Choroid plexus epithelial cell (primary cell): ENCODE results near the gene ALPL.

ENCODE experiments used
- DNase-seq: peaks from one replicate; pipeline ENCODE4 v3.0.0-alpha.2; 2010; ENCODE audit warnings: low read depth
- H3K4me3 ChIP-seq: 2 replicates; pipeline ENCODE4 v1.5.1; 2011; ENCODE audit warnings: low read depth, mild to moderate bottlenecking, control low read depth, low read length, moderate library complexity
- TF ChIP-seq, protein P1 (sequence below): conservative IDR thresholded peaks from 2 replicates; pipeline ENCODE4 v1.5.1; 2011; ENCODE audit warnings: low read depth, mild to moderate bottlenecking, control low read depth, inconsistent platforms, low read length, moderate library complexity

The ALPL gene

DNA sequence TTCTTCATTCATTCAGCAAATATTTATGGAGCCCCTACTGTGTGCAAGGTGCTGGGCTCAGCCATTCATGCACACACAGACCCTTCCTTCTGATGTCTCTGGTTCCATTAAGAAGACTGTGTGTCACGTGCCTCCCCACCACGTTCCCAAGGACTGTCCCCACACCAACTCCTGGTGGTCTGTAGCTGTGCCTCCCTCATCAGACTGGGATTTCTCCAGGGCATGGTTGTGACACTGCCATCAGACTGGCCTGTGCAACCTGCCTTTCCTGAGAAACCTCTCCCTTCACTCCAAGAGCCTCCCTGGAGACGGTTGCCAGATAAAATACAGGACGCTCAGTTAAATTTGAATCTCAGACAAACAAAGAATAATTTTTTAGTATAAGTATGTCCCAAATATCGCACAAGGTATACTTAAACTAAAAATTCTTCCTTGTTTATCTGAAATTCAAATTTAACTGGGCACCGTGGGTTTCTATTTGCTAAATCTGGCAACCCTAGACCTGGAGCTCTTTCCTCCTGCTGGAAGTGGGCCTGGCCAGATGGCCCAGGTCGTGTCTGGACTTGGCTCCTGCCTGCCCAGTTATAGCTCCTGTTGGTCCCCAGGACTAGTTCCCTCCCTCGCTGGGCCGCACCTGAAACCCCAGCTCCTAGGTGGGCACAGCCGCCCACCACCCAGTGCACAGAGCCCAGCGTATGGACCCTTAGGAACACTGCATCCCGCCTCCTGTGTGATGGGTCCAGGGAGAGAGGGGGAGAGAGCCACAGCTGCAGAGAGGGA, 83.1 kb downstream of the ALPL start:
- no peak overlapping the region for H3K4me3 ChIP-seq
- DNase-seq, result no peak
- TF ChIP-seq, protein P1, sequence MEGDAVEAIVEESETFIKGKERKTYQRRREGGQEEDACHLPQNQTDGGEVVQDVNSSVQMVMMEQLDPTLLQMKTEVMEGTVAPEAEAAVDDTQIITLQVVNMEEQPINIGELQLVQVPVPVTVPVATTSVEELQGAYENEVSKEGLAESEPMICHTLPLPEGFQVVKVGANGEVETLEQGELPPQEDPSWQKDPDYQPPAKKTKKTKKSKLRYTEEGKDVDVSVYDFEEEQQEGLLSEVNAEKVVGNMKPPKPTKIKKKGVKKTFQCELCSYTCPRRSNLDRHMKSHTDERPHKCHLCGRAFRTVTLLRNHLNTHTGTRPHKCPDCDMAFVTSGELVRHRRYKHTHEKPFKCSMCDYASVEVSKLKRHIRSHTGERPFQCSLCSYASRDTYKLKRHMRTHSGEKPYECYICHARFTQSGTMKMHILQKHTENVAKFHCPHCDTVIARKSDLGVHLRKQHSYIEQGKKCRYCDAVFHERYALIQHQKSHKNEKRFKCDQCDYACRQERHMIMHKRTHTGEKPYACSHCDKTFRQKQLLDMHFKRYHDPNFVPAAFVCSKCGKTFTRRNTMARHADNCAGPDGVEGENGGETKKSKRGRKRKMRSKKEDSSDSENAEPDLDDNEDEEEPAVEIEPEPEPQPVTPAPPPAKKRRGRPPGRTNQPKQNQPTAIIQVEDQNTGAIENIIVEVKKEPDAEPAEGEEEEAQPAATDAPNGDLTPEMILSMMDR, result no peak

DNA sequence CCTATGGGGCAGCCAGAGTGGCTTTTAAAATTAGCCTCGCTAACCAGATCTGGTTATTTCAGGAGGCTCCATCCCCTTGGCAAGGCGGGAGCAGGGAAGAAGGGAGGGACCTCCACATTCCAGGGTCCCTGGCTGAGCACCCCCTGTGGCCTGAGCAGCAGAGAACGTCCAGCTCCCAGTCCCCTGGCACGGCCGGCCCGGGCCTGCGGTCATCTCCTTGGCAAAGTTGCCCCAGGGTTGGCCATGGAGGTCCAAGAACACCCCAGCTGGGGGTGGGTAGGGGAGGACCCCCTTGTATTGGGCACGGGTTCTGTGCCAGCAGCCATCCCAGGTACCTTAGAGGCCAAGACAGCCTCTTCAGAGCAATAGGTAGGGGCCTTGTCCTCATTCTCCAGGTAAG, 84.0 kb downstream of the ALPL start:
- TF ChIP-seq, protein P1, result no peak
- DNase-seq, result no peak
- H3K4me3 ChIP-seq, result no peak overlapping the region

DNA sequence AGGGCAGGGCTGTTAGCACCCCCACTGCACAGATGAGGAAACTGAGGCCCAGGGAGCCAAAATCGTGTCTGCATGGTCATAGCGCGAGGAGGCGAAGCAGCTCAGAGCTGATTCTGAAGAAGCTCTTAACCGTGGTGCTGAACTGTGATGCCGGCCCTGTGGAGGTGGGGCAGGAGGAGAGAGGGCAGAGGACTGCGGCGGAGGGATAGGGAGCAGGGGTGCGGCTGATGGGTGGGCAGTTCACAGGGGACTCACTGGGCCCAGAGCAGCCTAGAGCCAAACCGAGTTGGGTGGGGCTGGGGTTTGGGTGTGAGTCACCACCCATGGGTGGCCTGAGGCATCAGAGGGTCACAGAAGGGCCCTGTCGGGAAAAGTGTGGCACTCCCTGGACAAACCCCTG, 85.3 kb downstream of the ALPL start:
- H3K4me3 ChIP-seq, result no peak overlapping the region
- peak; percentile 30 for DNase-seq
- TF ChIP-seq, protein P1, result no peak

DNA sequence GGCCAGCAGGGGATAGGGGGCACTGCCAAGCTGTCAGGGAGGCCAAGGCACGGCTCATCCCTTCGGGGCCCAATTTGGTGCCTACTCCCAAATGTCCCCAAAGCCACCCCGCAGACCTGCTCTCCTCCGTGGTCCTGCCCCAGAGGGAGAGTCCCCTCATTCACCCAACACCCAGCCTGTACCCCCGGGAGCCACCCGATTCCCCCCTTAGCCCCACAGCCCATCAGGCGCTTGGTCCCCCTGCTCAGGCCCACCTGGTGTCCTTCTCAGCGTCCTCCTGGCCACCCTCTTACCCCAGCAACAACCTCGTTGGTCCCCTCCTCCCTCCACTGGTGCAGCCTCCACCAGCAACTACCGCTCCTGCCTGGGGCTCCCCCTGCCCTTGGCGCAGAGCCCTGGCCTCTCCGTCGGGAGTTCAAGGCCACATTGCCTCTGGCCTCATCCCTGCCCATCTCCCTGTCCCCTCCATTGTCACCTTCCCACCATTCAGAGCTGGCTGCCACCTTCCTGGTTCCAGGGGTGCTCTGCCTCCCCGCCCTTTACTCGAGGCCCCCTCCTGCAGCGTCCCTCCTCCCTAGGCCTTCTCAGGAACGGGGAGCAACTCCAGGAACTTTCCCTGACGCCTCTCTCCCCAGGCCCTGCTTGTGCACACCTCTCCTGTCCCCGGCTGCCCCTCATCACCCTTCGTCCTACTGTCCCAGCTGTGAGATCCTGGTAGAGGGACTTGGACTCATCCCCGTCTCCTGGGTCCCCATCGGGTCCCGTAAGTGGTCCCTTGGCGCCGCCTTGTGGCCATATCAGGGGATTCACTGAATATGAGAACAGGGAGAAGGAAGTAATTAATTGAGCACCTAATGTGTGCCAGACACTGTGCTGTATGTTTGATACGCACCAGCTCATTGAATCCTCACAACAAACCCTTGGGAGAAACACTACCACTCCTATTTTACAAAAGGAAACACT, 86.0 kb downstream of the ALPL start:
- H3K4me3 ChIP-seq, result no peak overlapping the region
- DNase-seq, result peak; percentile 62
- TF ChIP-seq, protein P1, result peak; percentile 94

DNA sequence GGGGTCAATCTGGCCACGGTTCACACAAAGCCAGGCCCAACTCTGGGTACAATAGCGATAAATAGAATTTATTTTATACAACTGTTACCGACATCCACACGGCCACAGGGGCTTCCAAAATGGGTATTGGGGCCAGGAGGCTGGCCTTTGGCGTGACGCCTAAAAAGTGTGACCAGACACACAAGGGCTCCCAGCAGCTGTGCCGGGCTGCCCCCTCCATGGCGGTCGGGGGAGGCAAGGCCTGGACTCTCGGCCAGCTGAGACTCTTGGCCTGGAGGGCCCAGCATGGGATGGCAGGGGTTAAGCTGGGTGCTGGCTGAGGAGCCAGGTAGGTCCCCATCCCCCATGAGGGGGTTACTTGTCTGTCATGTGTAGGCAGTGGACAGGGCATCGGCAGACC, 87.0 kb downstream of the ALPL start:
- H3K4me3 ChIP-seq, result no peak overlapping the region
- TF ChIP-seq, protein P1, result no peak
- no peak for DNase-seq

DNA sequence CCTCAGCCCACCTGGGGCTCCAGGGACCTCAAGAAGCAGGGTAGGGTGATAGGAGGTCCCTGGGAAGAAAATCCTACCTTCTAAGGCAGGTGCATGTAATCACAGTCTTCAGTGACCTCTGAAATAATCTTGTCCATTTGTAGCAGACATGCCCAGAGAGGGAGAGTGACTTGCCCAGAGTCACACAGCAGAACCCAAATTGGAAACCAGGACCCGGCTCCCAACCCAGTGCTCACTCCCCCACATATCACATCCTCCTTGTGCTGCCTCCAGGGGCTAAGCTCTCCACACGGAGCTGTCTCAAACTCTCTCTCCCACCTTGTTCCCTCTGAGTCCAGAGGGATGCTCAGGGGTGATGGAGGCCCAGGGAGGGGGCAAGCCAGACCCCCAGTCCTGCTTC, 87.4 kb downstream of the ALPL start:
- DNase-seq, result no peak
- TF ChIP-seq, protein P1, result no peak
- no peak overlapping the region for H3K4me3 ChIP-seq
